COLO668 (cell line): ENCODE data around the gene PCDH15.

Source experiments
- DNase-seq: peaks from one replicate; lab custom pipeline; 2025; ENCODE audit not compliant: unreplicated experiment; lab: John Stamatoyannopoulos, UW

PCDH15 gene

DNA sequence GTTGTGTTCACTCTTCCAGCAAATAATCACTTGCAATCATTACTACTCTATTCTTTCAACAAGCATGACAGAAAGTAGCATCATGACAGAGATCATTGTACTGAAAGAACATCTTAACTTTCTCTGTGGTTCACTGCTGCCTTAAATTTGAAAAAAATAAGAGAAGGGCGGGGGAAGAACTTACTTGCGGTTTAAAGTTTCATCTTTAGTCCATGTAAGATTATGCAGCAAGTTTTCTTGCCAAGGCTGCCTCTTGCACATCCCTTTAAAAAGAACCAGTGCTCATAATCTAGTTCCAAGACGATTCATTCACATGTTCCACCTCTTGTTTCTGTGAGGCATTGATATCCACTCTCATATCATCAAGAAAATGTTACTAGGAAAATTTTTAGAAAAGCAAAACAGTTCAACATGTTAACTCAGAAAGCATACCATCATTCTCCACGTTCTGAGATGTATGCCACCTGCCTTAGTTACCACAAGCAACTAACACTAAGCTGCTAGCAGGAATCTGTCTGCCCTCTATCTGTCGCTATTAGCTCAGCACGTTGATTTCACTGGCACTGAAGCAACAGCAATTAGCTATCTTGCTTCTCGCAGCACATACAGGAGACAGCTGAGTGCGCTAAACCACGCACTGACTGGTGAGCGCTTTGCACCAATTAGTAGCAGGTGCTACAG is at the start of gene PCDH15:
Gene PCDH15, minus strand, starts transcription at position 491 of the 681 bp plus-strand sequence. CDS start 136,969 bp downstream, outside the sequence.
- no peak for DNase-seq

DNA sequence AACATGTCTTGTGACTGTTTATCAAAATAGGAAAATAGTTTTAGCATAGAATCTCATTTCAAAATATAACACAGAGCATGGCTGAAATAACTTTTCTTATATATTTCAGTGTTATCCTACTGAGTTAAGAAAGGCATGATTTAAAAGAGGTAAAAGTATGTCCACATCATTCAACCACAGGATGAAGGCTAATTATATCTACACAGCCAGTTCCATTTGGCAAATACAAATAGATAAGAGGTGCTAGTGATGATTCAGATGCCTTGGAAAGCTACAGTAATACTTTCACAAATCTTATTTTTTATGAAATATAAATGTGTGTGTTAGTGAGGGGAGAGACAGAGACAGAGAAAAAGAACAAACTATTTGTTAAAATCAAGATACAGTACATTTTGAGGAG is 42.9 kb upstream of the PCDH15 start:
- DNase-seq, result no peak

DNA sequence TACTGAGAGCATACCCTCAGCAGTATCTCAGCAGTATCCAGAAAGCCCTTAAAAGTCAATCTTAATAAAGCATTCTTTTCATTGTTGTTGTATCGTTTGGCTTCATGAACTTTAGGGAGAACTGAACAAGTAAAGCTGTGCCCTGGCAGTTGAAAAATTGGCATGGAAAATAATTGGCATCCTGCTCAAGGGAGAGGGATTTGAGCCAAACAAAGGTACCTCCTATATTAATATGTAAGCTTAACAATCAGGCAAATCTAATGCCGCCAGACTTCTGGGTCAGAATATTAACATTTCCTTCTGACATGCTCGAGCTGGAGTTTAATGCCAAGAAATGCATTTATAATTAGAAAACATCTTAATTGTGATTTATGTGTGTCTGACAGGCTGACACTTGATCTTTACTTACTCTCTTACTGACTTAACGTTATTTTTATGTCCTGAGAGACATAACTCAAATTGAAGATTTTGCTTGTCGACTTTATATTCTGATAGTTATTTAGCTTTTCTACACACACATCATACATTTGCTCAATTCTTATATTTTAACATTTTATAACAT is 42.1 kb upstream of the PCDH15 start:
- DNase-seq, result no peak

DNA sequence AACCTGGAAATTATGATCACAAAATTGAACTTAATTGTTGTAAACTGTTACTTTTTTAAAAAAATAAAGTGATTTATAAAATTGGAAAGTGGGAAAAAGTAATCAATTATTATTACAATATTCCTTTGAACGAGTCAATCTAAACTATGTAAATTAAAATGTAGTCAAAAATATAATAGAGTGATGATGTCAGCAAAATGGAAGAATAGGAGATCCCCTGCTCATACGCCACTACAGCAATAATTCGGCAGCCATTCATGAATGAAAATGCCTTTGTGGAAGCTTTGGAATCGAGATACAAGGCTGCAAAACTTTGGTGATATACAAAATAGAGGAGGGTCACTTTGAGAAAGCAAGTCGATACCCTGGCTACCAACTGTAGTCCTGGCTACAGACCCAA is 36.4 kb upstream of the PCDH15 start:
- DNase-seq, result no peak

DNA sequence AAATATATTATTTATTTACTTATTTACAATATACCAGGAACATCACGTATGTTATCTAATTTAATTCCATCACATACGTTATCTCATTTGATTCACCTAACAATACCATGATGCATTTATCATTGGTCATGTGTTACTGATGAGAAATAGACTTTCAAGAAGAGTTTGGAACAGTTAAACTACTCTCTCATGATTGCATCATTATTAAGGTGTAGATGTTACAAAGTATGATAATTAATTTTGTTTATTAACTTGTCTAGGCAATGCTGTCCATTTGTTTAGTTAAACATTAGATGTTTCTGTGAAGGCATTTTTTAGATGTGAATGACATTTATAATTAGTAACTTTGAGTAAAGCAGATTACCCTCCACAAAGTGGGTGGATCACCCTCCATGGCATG is 32.0 kb upstream of the PCDH15 start:
- no peak for DNase-seq

DNA sequence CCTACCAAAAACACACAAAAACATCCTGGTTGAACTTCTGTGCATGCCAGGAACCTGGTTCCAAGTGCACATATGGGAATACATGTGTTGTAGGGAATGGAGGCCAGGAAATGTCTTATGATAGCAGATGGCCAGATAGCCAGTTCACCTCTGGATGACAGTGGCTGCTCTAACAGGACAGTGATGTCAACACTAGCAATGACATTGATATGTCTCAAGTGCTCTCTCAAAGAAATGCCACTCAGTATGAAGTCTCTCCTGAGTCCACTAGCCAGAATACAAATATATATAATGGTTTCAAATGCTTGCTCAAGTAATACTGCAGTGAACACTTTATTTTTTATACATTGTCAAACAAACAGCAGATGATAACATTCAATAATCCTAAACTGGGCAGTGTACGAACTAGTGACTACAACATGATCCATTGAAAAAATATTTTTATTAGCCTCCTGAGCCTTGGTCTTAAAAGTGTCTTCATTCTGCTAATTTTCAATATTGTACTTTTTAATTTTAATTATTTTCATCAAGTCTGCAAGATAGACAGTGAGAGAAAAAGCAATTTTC is 26.0 kb upstream of the PCDH15 start:
- no peak for DNase-seq

DNA sequence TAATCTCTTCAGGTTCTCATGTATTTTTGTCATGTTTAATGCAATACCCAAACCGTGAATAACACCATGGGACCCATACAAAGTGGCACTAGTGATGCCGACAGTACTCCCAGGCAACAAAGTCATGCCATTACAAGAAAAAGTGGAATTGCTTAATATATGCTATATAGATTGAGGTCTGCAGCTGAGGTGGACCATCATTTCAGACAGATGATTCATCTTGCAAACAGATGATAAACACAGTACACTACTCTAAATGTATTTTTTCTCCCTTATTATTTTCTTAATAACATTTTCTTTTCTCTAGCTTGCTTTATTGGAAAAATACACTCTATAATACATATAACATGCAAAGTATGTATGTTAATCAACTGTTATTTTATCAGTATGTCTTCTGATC is 14.6 kb upstream of the PCDH15 start:
- no peak for DNase-seq

DNA sequence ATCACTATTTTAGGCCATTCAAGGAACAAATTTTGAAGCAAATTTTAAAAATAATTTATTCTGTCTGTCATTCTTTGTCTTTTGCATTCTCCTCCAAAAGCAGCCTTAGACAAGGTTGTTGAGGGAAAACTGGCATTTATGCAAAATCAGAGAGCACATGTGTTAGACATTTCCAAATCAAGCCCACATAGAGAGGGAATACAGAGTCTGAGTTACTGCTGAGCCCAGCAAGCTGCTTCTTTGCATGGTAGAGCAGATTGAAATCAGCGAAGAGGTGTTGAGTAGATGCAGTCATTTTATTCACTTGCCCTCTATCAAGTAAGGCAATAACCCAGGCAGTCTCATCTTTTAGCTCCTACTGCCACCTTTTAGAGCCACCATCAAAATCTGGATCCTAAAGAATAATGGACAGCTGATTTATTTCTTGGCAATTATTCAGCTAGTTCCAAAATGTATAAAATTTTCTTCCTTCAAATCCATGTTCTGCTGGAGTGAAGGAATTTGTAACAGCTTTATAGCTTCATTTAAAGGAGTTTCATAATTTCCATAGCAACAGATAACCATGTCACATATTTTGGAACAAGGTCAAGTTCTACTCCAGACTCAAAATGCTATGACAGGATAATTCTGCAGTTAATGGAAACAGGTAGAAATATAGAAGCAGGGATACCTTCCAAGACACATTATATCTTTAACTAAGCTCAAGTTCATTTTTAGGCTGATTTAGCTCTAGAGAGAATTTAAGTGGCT is 7.3 kb upstream of the PCDH15 start:
- DNase-seq, result no peak

DNA sequence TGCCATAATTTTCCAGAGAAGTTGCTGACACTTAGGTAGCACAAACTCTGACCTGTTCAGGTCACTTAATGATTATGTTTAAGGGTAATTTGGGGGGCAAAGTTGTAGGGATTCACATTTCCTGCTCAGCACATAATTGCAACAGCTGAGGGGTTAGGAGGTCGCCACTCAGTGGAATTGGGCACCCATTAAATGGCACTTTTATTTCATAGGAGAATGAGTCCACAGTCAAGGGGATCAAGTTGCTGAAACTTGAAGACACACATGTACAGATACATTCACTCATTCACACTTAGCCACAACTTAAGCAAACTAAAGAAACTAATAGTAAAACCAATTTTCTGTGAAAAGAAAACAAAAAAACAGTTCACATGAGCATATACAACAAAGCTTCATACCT is 1.5 kb downstream of the PCDH15 start:
- no peak for DNase-seq

DNA sequence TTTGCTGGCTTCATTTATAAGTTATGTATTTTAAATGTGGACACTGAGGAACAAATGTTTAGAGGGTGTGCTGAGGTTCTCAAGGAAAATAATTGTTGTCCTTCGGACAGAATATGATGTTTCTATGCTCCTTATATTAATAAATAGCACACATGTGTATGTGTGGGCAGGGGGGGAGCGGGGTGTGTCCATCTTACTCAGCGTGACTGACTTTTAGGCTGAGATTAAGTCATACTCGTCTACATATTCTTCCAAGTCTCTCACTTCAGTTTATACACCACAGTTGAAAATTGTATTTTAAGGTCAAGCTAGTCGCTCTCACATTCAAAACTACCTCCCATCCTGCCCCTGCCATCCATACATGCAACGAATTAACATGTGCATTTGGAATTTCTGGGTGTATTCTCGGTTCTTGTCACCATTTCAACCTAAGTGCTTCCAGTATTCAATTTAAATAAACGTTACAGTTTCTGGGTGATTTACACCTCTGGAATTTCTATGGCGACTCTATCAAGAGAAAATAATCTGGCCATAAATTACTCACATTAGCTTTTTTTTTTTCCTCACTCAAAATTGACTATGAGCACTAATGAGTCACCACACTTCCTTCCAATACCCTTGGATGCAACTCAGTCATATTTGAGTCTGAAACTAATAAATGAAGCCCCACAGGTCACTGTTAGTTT is 3.3 kb downstream of the PCDH15 start:
- DNase-seq, result no peak

DNA sequence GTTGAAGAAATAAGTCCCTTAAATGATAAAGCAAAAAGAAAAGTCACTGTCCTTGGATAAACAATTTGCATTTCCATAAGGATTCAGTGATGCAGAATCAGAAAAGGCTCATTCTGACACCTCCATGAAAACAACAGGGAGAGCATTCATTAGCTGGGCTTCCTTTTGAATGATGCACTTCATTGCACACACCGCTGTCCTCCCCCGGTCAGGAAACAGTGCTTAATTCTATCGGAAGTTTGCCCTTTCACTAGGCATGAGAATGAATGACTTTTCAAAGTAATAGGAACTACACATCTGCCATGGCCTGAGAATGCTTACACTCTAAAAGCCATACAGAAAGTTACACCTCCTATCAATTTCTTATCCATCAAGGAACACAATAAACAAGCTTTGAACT is 4.2 kb downstream of the PCDH15 start:
- no peak for DNase-seq

DNA sequence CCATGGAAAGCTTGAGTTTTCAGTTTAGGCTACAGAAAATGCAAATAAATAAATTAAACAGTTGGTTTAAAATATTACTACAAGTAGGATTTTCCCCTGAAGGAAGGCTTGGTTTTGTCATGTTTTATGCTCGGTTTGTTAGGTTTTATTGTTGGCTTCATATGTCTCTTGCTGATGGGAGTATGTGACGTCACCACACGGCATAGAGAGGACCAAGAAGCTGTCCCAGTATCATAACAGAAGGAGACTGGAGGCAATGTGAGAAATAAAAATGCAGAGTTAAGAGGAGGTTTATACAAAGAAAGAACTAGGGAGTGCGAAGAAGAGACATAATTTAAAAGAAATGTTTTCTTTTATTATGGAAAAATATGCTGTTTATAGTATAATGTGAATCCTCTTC is 24.4 kb downstream of the PCDH15 start:
- DNase-seq, result no peak

DNA sequence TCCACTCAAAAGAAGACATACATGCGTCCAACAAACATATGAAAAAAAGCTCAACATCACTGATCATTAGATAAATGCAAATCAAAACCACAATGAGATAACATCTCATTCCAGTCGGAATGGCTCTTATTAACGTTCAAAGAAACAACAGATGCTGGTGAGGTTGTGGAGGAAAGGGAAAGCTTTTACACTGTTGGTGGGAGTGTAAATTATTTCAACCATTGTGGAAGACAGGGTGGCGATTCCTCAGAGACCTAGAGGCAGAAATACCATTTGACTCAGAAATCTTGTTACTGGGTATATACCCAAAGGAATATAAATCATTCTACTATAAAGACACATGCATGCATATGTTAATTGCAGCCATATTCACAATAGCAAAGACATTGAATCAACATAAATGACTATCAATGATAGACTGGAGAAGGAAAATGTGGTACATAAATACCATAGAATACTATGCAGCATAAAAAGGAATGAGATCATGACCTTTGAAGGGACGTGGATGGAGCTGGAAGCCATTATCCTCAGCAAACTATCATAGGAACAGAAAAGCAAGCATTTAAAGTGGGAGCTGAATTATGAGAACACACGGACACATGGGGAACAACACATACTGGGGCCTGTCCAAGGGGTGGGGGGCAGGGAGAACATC is 28.4 kb downstream of the PCDH15 start:
- DNase-seq, result no peak

DNA sequence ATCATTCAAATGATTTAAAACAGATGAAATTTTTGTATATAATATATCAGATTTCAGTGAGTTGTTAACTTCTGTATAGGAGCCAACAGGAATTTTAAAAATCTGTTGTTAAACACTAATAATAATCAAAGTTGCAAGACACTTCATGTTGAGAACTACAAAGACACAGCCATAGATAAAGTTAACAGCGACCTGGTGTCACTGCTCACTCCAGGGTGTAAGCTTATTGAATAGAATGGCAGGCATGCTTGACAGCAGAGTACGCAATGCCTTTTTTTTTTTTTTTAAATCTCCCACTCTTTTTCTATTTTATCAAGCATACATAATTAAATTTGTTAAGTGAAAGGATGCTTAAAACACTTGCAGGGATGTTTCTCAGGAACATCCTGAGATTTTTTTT is 32.0 kb downstream of the PCDH15 start:
- no peak for DNase-seq

DNA sequence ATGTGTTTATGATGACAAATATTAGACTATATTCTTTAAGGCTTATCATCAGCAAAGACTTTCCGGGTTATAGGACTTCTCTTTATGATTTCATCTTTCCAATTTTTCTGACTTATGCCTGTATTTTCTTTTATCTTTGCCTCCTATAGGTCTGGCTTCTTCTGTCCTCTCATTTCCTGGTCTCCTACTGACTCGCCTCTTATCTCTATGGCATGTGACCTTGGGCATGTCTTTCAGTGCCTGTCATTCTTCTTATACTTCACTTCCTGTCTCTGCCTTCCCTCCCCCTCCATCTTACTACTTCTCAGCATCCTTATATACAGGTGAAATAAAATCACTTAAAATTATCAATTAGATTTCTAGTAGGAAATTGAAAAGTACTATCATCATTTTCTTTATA is 42.2 kb downstream of the PCDH15 start:
- DNase-seq, result no peak

DNA sequence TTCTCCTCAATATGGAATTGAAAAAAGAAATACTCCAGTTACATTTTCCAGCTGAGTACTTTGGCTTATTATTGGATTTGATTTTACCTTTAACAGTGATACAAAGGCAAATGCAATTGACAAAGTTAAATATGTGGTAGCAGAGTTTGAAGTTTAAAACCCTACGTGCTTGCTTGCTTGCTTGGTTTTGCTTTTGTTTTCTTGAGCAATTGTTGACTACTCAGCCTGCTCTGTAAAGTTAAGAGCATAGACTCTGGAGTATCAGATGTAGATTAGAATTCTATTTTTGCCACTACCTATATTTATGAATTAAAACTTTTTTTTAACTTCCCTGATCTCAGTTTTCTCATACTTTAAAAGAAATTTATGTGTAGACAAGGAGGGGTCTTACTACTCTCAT is 51.4 kb downstream of the PCDH15 start:
- DNase-seq, result no peak

DNA sequence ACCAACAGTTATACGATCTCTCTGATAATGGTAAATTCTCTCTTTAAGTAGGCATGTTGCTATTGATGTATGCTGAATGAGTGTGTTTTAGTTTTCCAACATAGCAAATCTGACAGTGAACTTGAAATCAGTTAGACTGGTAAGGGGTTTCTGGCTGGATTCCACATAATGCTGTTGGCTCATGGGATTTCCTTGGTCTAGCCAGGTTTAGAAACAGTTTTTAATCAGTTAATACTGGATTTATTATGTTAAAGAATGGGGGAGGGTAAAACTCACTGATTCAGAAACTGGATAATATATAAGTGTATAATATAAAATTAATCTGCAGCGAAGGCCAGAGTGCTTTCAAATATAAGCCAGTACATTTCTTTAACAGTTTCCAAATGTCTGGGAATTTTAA is 55.6 kb downstream of the PCDH15 start:
- no peak for DNase-seq

DNA sequence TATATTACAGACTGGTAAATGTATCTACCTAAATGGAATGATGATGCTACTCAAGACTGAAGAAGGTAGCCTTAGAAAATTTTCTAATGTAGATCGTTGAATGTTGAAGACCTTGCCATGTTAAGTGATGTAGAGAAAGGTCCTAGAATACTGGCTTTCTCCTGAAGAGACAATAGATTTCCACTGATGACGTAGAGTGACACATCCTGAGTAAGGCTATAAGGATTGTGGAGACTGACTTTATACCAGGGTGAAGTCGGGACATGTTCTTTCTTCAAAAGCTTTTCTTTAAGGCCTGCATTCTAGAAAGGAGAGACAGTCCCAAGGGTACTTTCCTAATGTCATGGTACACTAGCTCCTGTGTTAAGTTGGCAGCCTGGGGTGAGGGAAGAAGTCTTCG is 58.6 kb downstream of the PCDH15 start:
- no peak for DNase-seq

DNA sequence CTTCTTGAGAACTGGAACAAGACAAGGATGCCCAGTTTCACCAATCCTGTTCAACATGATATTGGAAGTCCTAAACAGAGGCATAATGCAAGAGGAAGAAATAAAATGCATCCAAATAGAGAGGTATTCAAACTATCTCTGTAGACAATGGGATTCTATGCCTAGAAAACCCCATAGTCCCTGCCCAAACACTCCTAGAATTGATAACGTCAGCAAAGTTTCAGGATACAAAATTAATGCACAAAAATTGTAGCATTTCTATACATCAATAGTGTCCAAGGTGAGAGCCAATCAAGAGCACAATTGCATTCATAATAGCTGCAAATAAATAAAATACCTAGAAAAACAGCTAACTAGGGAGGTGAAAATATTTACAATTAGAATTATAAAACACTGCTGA is 72.5 kb downstream of the PCDH15 start:
- DNase-seq, result no peak

DNA sequence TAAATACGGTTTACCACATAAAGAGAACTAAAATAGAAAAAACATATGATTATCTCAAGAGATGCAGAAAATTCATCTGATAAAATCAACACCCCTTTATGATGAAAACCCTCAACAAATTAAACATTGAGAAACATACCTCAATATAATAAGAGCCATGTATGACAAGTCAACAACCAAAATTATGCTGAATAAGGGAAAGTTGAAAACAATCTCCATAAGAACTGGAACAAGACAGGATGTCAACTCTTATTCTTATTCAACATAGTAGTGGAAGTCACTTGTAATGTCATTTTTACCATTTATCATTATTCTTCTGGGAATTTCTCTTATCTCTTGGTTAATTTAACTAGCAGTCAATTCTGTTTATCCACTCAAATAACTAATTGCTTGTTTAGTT is 79.0 kb downstream of the PCDH15 start:
- no peak for DNase-seq

DNA sequence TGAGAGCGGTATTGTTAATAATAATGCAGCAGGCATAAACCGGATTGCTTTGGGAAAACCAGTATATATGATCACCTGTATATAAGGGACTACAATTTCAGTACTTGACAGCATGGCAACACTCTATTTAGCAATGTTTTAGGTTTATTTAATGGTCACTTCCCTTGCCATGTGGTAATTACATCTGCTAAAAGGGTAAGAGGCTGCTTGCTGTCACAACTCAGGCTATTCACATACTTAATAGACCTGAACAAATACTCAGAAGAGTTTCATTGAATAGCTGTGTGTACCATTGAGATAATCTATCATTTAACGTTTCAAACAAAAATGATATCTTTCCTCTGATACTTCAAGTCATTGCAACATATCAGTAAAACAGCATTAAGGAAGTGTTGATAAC is 90.1 kb downstream of the PCDH15 start:
- DNase-seq, result no peak
